Skin epidermis (tissue), 12 donors: ENCODE results near the gene LGALS9.
"Not testable (repeated sequence)": the region's sequence is repeated elsewhere in the genome, so short reads cannot be mapped to it uniquely, and the experiment has no call there.

ENCODE experiments used
- H3K27ac ChIP-seq, 21 experiments: fragments of 200-600 bp; sonication (generic) in 11 of 21; one replicate each; pipeline ENCODE4 v1.5.0; 2020; ENCODE audit warnings: mild to moderate bottlenecking in 3 of 21, inconsistent platforms in 2 of 21, moderate library complexity in 2 of 21
- H3K4me3 ChIP-seq, 7 experiments: fragments of 200-600 bp; sonication (generic) in 2 of 7; one replicate each; pipeline ENCODE4 v1.5.0; 2020; ENCODE audit warnings: inconsistent platforms in 2 of 7, mild to moderate bottlenecking in 2 of 7, moderate library complexity in 1 of 7

LGALS9 gene

GRCh38 chr17:27649111-27649571 lies 18.2 kb downstream of the LGALS9 start:
- not testable (repeated sequence) for H3K4me3 ChIP-seq, H3K27ac ChIP-seq

GRCh38 chr17:27649929-27650328 lies 18.9 kb downstream of the LGALS9 start:
- Histone ChIP-seq H3K4me3 (no peak overlapping the region), H3K27ac (no peak overlapping the region)

- H3K4me3 ChIP-seq, result no peak overlapping the region
- H3K27ac ChIP-seq, result no peak overlapping the region
Observed at GRCh38 chr17:27650836-27651235, 19.8 kb downstream of the LGALS9 start.

- no peak overlapping the region for H3K27ac ChIP-seq
Observed at GRCh38 chr17:27651411-27652345, 20.7 kb downstream of the LGALS9 start.

GRCh38 chr17:27653449-27653971 lies 22.5 kb downstream of the LGALS9 start:
- H3K4me3 ChIP-seq, H3K27ac ChIP-seq: not testable (repeated sequence)

More at GRCh38 chr17:27651411-27652345, 20.7 kb downstream of the LGALS9 start:
- H3K4me3 ChIP-seq, result no peak overlapping the region

- Histone ChIP-seq H3K4me3 (no peak overlapping the region), H3K27ac (no peak overlapping the region)
Observed at GRCh38 chr17:27654136-27654535, 23.1 kb downstream of the LGALS9 start.

- Histone ChIP-seq H3K27ac (no peak overlapping the region), H3K4me3 (no peak overlapping the region)
Observed at GRCh38 chr17:27654654-27655524, 23.9 kb downstream of the LGALS9 start.

- H3K27ac ChIP-seq, result not testable (repeated sequence)
Observed at GRCh38 chr17:27655525-27656111, 24.6 kb downstream of the LGALS9 start.

GRCh38 chr17:27656620-27657019 lies 25.6 kb downstream of the LGALS9 start:
- not testable (repeated sequence) for H3K4me3 ChIP-seq, H3K27ac ChIP-seq

More at GRCh38 chr17:27655525-27656111, 24.6 kb downstream of the LGALS9 start:
- H3K4me3 ChIP-seq, result not testable (repeated sequence)

GRCh38 chr17:27657620-27658019 lies 26.6 kb downstream of the LGALS9 start:
- H3K4me3 ChIP-seq, result no peak overlapping the region
- no peak overlapping the region for H3K27ac ChIP-seq

GRCh38 chr17:27659683-27660082 lies 28.7 kb downstream of the LGALS9 start:
- Histone ChIP-seq H3K27ac (no peak overlapping the region), H3K4me3 (no peak overlapping the region)

- H3K27ac ChIP-seq, result no peak overlapping the region
- H3K4me3 ChIP-seq, result no peak overlapping the region
Observed at GRCh38 chr17:27660436-27660835, 29.4 kb downstream of the LGALS9 start.

- Histone ChIP-seq H3K4me3 (no peak overlapping the region), H3K27ac (no peak overlapping the region)
Observed at GRCh38 chr17:27663936-27664605, 33.1 kb downstream of the LGALS9 start.

GRCh38 chr17:27664606-27664965 lies 33.6 kb downstream of the LGALS9 start:
- no peak overlapping the region for H3K27ac ChIP-seq
- H3K4me3 ChIP-seq, result no peak overlapping the region

- no peak overlapping the region for H3K27ac ChIP-seq
Observed at GRCh38 chr17:27665549-27665948, 34.6 kb downstream of the LGALS9 start.

GRCh38 chr17:27666270-27666669 lies 35.3 kb downstream of the LGALS9 start:
- not testable (repeated sequence) for H3K4me3 ChIP-seq, H3K27ac ChIP-seq

More at GRCh38 chr17:27665549-27665948, 34.6 kb downstream of the LGALS9 start:
- H3K4me3 ChIP-seq, result no peak overlapping the region

GRCh38 chr17:27666831-27667560 lies 36.0 kb downstream of the LGALS9 start:
- Histone ChIP-seq H3K4me3 (no peak overlapping the region), H3K27ac (no peak overlapping the region)

- Histone ChIP-seq H3K27ac (no peak overlapping the region), H3K4me3 (no peak overlapping the region)
Observed at GRCh38 chr17:27667656-27668487, 36.9 kb downstream of the LGALS9 start.
